Stimulated activated CD4-positive, alpha-beta T cell treated with anti-CD3 and anti-CD28 coated beads, Interleukin-1b, Interleukin-23, amount 100 ng/mL, for 1 hour (primary cell): ENCODE measurements around the gene CCDC33.

Source experiments
- DNase-seq, 2 donors: peaks; one replicate each; pipeline ENCODE4 v3.0.0-alpha.2; 2020; ENCODE audit warnings: low read depth in 2 of 2

The CCDC33 gene

GRCh38 chr15:74235962-74236361 lies at the start of gene CCDC33:
Gene CCDC33 (plus strand): TSS chr15:74236326. CDS start chr15:74236720, 394 bp downstream.
- no peak for DNase-seq

DNA sequence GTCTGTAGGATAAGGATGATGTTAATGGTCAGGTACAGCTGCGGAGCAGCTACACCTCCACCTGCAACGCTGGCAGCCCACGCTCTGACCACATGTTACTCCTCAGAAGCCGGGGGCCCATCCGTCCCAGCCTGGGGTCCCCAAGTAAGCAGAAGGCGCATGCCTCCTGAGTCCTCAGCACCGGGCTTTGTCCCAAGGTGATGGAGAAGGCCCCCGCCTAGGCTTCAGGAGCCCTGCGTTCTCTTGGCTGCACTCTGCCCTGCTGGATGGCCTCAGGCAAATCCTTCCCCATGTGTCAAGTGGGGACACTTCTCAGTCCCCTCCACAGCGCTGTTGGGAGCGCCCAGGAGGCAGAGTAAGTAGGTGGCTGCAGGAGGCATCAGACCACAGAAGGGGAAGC lies 47.9 kb upstream of the CCDC33 start:
- DNase-seq, result no peak

- DNase-seq, result no peak
Measured at GRCh38 chr15:74191798-74192197, 44.3 kb upstream of the CCDC33 start.

DNA sequence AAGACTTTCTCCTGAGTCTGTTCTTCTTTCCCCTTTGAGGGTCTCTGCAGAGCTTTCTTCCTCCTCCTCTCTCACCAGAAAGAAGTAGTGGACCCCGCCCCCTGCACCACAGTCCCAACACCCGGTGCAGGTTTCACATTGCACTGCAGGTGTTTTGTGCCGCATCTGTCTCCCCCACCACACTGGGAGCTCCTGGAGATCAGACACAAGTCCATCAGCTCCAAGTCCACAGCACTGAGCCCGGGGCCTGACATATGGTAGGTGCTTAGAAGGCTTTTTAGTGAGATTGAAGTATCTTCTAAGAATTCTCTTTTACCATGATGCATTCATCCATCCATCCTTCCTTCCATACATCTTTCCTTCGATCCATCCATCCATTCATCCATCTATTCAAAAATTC lies 43.4 kb upstream of the CCDC33 start:
- DNase-seq, result no peak

GRCh38 chr15:74193299-74193718 lies 42.8 kb upstream of the CCDC33 start:
- DNase-seq, result no peak

- no peak for DNase-seq
Measured at GRCh38 chr15:74193905-74194304, 42.2 kb upstream of the CCDC33 start.

DNA sequence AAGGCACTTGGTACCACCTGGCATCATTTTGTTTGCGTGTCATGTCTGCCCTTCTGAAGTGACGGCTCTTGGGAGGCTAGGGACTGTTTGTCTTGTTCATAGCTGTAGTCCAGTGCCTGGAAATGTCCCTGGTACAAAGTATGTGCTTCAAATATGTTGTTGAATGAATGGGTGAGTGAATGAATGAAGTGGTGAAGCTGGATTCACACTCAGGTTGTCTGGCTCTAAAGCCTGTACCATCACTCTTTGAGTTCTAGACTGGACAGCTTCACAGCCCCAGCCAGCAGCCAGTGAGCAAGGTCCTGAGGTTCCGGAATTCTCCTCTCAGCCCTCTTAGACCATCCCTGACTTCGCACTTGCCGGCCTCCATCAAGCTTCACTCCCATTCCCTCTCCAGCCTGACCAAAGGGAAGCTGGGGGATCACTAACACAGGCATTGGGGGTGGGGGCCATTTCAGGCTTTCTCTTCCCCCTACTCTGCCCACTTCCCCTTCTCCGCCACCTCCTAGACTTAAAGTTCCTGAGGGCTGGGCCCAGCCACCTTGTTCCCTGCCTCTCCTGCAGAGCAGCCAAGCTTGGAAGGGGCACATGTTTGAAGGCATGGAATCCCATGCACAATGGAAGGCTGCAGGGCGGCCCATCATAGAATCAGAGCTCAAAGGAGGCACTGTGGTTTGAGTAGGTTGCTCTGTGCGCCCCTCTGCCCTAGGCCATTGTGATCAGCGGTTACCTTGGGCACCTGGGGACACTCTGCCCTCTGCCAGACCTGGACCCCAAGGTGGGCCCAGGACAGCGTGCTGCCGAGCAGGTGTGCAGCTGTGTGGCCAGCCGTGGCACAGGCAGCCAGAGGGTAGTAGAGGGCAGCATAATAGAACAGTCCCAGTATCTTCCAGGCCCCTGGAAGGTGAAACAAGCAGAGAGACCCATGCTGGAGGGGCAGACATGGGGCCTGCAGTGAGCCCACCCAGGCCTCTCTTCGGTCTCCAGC lies 41.3 kb upstream of the CCDC33 start:
- no peak for DNase-seq

- no peak for DNase-seq
Measured at GRCh38 chr15:74196175-74196574, 40.0 kb upstream of the CCDC33 start.

- no peak for DNase-seq
Measured at GRCh38 chr15:74197176-74197965, 38.8 kb upstream of the CCDC33 start.

DNA sequence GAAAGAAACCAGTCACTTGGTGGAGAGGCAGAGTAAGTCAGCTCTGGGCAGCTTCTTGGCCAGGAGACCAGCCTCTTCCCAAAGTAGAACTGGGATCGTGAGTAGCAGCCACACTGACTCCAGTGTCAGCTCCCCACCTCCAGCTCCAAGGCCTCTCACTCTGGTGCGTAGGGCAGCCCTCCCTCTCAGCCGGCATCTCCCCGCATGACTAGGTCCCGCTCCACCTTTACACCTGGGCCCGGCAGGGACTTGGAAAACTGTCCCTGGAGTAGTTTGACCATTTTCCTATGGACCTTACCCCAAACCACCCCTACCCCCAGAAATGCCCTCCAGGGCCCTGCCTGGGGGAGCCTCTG lies 36.9 kb upstream of the CCDC33 start:
- no peak for DNase-seq

DNA sequence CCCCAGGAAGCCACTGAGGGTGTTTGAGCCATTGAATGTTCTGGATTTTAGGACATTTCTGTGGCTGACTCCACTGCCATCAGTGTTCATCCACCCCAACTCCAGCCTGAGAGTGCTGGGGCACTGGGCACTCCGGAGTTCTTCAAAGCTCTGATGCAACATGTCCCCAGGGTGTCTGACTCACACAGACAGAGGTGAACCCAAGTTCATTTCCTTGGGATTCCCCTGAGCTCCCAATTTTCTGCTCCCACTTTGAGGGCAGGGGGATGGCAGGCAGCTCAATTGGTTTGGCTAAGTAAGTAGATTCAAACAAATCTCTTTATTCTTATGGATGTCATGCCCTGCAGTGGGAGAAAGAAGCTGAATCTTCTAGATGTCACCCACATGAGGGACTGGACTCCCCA lies 35.7 kb upstream of the CCDC33 start:
- DNase-seq, result no peak

- no peak for DNase-seq
Measured at GRCh38 chr15:74200871-74201419, 35.2 kb upstream of the CCDC33 start.

- no peak for DNase-seq
Measured at GRCh38 chr15:74201710-74202420, 34.3 kb upstream of the CCDC33 start.

DNA sequence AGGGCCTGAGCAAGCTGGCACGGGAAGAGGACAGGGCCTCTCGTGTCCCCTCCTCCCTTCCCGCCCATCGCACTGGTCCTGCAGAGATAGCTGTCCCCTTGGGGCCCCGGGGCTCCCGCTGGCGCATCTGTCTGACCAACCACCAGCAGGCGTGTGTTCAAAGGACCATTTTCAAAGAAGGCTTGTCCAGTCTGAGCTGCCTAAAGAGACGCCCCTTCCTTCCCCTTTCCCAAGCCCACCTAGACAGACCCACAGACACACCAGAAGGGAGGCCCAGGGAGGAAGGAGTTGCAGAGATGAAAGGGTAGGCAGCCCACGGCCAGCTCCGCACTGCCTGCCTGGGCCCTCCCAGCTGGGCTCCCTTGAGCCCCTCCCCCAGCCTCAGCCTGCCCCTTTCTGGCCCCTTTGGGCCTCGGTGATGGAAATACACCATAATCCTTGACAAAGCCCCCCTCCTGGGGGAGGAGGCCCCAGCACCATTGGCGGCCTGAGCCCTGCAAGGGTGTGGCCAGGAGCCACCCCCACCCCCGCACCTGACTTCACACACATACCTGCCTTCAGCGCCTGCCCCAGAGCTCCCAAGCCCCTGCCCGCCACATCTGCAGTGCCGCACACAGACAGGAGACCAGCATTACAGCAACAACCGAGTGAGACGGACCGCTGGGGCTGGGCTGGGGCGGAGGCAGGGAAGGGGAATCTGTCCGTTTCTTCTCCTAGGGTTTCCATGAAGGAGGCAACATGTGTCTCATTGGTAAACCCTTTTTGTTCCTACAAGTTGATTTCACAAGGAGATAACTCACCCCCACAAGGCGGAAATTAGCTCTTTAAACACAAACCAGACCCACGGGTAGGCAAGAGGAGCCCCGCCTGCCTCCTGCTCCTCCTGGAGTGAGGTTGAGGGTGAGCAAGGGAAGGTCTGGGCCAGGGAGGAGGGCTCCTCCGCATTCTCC lies 33.4 kb upstream of the CCDC33 start, which contains the start of gene STRA6:
Gene STRA6 (minus strand): TSS at position 336 of the 950 bp plus-strand sequence. CDS start 520 bp downstream, outside the sequence.
- DNase-seq, result no peak

DNA sequence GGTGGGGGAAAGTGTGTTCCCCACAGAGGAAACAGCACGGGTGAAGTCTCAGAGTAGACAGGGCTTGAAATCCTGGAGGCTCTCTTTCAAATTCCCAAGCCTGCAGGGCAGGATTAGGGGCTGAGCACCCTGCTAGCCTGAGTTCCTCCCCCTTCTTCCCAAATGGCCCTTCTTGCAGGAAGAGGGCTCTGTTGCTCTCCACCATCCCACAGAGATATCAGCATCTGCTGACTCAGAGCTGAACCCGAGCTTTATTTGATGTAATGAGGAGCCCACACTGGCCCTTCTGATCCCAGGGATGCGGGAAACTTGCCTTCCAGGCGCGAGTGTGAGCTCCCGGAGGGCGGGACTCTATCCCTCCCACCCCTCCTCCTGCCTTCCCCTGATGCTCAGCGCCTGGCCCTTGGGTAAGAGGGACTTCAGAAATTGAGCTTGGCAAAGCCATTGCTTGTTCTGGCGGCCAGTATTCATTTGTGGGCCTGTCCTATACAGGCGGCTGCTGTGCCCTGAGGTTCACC lies 32.2 kb upstream of the CCDC33 start:
- DNase-seq, result no peak

- no peak for DNase-seq
Measured at GRCh38 chr15:74205582-74205947, 30.6 kb upstream of the CCDC33 start.

DNA sequence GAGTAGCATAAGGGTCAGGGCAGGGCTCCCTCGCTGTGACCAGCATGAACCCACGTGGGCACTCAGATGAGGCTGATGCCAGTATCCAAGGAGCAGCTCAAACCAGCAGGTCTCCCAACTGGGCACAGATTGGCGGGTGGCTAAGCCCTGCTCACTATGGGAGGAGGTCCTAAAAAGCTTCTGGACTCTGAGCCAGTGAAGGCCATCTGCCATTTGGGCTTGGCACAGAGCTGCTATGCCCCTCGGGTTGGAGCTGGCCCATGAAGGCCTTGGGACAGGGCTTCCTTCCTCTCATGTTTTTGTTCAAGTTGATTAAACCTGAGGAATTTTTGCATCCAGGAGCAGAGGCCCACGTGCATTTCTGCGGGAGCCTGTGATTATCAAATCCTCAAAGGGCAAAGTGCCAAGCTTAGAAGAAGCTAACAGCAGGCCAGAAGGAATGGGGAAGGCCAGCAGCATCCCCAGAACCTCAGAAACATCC lies 29.3 kb upstream of the CCDC33 start:
- DNase-seq, result no peak

DNA sequence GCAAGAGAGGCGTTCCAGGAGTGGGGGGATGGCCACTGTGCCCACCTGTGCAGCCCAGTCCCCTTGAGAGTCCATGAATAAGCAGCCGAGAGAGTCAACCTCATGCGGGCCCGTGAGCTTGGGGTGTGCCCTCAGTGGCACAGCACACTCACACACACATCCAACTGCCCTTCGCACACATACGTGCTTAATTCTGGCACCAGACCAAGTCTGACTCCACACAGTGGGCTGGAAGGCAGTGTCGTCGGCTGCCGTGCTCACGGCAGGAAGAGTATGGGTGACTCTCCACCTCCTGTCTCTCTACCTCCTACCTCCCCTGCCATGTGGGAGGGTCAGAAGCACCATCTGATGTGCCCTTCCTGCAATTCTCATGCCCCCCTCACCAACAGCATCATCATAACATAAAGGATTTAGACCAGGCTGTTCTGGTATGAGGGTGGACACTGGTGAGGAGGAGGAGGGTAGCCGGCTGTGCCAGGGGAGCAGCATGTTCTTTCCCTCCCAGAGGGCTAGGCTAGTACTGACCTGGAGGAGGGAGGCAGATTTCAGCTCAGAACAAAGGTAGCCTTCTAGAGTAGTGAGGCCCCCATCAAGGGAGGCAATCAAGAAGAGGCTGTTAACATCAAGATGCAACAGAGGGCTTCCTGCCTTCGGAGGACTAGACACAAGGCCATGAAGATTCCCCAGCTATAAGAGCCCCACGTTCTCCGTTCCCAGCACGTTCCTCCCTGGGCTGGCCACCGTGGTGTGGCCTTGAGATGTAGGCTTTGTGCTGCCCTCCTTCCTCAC lies 28.3 kb upstream of the CCDC33 start:
- no peak for DNase-seq

DNA sequence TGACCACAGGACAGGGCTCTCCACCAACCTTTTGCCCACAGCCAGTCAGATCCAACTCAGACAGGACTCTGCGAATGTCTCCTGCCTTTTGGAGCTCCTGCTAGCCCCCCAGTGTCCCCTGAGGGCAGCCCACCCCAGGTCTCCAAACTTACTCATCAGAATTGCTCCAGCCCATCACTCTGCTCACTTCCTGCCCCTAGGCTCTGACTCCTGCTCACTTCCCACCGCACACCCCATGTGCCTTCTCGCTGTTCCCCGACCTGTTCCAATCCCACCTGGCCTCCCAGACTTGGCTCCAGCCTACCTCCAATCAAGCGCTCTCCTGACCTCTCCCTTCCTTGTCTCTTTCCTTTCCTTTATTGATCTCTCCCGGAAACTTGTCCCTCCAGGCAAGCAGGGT lies 27.6 kb upstream of the CCDC33 start:
- no peak for DNase-seq
